ENCODE measurements around the gene ARAP2.
A peak's percentile ranks its signal among the peaks of the same experiment; 100 is the strongest.

ARAP2 gene

GRCh38 chr4:36026348-36026880 is 217.9 kb downstream of the ARAP2 start:
- DNase-seq = peak in 1 of 2 experiments; percentile 21

GRCh38 chr4:36024901-36025660 is 219.2 kb downstream of the ARAP2 start:
- DNase-seq = no peak

GRCh38 chr4:36020351-36020750 is 224.0 kb downstream of the ARAP2 start:
- DNase-seq = no peak
